GM21515 (cell line): Measurements from ENCODE around the gene GRM3.
A peak's percentile ranks its signal among the peaks of the same experiment; 100 is the strongest.

Source experiments
- ATAC-seq: cut with Tn5 transposase; IDR thresholded peaks from one replicate; pipeline ENCODE4 v1.9.1; 2021; ENCODE audit not compliant: unreplicated experiment

Gene GRM3

GRCh38 chr7:86689363-86689762 lies 45.7 kb downstream of the GRM3 start:
- ATAC-seq: no peak

GRCh38 chr7:86692755-86693154 lies 49.0 kb downstream of the GRM3 start:
- no peak for ATAC-seq

- ATAC-seq: no peak
Measured at GRCh38 chr7:86706406-86706805, 62.7 kb downstream of the GRM3 start.

- ATAC-seq: no peak
Measured at GRCh38 chr7:86708031-86708680, 64.4 kb downstream of the GRM3 start.

- no peak for ATAC-seq
Measured at GRCh38 chr7:86720306-86720705, 76.6 kb downstream of the GRM3 start.

DNA sequence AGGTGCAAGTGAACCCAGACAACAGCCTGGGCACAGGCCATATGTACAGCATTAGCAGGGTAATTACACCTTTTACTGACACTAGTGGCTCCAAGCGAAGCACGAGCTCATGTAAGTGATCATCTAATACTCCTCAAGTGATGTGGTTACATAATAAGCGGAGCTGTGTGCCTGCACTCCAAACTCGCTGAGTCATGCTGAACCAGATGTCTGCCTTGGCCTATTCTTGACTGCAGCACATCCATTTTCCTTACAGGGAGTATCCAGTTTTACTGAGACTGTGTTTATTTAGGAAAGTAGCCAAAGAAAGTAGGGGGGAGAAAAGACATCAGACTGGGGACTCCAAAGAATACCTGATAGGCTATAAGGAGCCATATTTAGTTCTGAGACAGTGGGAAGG lies 90.1 kb downstream of the GRM3 start:
- ATAC-seq: no peak

GRCh38 chr7:86745013-86745745 lies 101.5 kb downstream of the GRM3 start:
- ATAC-seq: no peak

DNA sequence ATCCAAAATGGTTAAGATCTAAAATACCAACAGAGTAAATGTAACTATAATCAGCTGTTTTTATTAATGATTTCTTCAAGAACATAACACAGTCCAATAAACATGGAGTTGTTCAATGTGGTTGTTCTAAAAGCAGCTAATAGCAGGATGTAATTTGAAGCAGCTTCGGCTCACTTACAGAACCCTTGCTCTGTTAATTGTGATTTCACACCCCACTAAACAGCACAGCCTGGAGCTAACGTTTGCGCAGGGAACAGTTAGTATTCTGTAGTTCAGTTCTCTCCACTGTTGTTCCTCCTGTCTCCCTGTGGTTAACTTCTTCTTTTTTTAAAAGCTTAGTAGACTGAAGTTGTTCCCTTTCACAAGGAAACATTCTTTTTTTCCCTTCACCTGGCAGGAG lies 104.0 kb downstream of the GRM3 start:
- no peak for ATAC-seq

- no peak for ATAC-seq
Measured at GRCh38 chr7:86748201-86748600, 104.5 kb downstream of the GRM3 start.

GRCh38 chr7:86748843-86749719 lies 105.4 kb downstream of the GRM3 start:
- no peak for ATAC-seq

- no peak for ATAC-seq
Measured at GRCh38 chr7:86749741-86750665, 106.3 kb downstream of the GRM3 start.

- no peak for ATAC-seq
Measured at GRCh38 chr7:86760236-86760635, 116.5 kb downstream of the GRM3 start.

- no peak for ATAC-seq
Measured at GRCh38 chr7:86762129-86762528, 118.4 kb downstream of the GRM3 start.

- no peak for ATAC-seq
Measured at GRCh38 chr7:86765931-86766330, 122.2 kb downstream of the GRM3 start.

- no peak for ATAC-seq
Measured at GRCh38 chr7:86768394-86768793, 124.7 kb downstream of the GRM3 start.

DNA sequence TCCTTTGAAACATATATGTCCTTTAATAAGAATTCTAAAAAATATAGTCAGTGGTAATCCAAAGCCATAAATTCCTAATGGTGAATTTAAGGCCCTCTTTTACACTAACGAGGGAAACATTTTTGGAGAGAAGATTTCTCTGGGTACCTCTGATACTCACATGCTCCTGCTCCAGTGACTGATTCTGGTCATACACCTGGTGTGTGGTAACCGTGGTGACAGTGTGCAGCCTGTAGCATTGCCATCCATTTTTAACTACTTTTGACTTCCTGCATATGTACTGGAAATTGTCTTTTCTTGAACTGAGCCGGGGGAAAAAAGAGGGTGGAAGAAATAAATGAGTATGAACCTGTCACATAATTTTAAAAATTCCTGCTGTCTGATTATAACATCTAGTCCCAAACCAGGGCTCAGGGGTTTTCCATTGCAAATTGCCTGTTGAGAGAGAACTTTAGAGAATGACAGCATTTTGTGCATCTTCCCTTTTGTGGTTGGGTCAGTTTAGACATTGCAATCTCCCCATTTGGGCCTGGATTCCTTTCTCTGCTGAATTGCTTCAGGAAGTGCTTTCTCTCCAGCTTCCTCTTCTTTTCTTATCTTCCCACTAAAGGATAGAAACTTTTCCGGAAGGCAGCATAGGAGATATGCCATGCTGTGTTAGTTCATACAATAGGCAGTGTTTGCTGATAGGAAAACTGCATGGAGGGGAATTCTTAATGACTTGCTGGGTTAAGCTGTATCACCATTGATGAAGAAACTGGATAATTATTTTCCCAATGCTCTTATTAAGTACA lies 125.5 kb downstream of the GRM3 start:
- ATAC-seq: peak; percentile 84

DNA sequence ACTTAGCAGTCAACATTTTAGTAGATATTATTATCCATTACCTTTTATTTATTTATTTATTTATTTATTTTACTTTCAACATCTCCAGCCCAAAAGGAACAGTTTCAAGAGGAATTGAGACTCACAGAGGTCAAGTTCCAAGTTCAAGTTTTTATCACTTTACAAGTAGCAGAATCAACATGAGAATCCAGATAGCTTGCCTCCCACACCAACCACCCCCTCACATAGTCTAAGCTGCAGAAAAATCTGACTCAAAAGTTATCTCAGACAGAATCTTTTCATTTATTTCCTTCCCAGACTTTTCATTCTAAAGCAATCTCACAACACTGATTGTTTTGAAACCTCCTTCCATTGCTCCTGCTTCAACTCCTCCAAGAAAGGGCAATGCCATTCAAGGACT lies 129.6 kb downstream of the GRM3 start:
- ATAC-seq: no peak

GRCh38 chr7:86775203-86775602 lies 131.5 kb downstream of the GRM3 start:
- no peak for ATAC-seq

DNA sequence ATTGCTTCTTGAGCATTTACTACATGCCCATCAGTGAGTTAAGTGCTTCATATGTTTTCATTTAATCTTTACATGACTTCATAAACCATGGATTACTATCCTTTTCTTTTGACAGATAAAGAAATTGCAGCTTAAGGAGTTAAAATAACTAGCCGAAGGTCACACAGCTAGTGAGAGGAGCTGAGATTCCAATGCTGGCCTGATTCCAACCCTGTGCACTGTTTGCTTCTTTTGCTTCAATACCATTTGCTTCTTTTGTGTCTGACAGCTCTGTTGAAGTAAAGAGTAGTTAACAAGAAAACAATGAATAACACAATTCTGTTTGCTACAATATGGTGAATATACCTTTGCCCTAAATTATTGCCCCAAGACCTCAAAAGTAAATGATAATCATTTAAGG lies 132.4 kb downstream of the GRM3 start:
- no peak for ATAC-seq

GRCh38 chr7:86778271-86778670 lies 134.6 kb downstream of the GRM3 start:
- no peak for ATAC-seq
